Caco-2 (cell line): ENCODE measurements around the gene BTK. TPM values are rescaled to one million over a fixed set of nuclear protein-coding genes. Genes with fewer than 3 reads are reported as not detected.

Experiments used
- BruUV-seq: library from RNA; stranded (reverse); fragments of 400-500 nt; replicated peaks from 2 replicates; lab custom pipeline; 2021; lab: Mats Ljungman, UMichigan
- CTCF ChIA-PET: fragments of 300-600 bp; sonication (Branson Sonifier 250); formaldehyde crosslinking; loops from one replicate; lab custom pipeline; 2022; ENCODE audit warnings: antibody characterized with exemption; lab: Charles Lee
- POLR2A ChIA-PET: fragments of 300-600 bp; sonication (Branson Sonifier 250); formaldehyde crosslinking; loops from one replicate; lab custom pipeline; 2022; ENCODE audit warnings: antibody characterized with exemption; lab: Charles Lee
- DNase-seq, 2 experiments: peaks; one replicate each; pipeline versions ENCODE4 v3.0.0 to v3.0.0-alpha.2; 2020 to 2022
- H3K27me3 ChIP-seq: replicated peaks from 2 replicates; pipeline ENCODE4 v1.6.0; 2011; ENCODE audit warnings: low read length; ENCODE audit not compliant: control insufficient read depth, insufficient read depth
- H3K36me3 ChIP-seq: 2 replicates; pipeline ENCODE4 v1.5.1; 2011; ENCODE audit warnings: low read length; ENCODE audit not compliant: control insufficient read depth, insufficient read depth
- H3K4me1 ChIP-seq: fragments of 250-450 bp; sonication (Bioruptor Pico); 2 replicates; pipeline ENCODE4 v1.5.1; 2020; ENCODE audit warnings: mild to moderate bottlenecking
- H3K4me3 ChIP-seq: 2 replicates; pipeline ENCODE4 v1.5.1; 2011; ENCODE audit warnings: low read depth, mild to moderate bottlenecking, control low read depth, low read length
- H3K9me3 ChIP-seq: fragments of 250-450 bp; sonication (Bioruptor Pico); 2 replicates; pipeline ENCODE4 v1.5.1; 2020; ENCODE audit warnings: mild to moderate bottlenecking, moderate library complexity
- H3K27ac Mint-ChIP-seq: one replicate; pipeline ENCODE4 v1.8.0; 2022; ENCODE audit warnings: mixed read lengths; ENCODE audit not compliant: unreplicated experiment
- H3K27me3 Mint-ChIP-seq: one replicate; pipeline ENCODE4 v1.8.0; 2022; ENCODE audit warnings: mixed read lengths; ENCODE audit not compliant: insufficient read depth, unreplicated experiment
- H3K36me3 Mint-ChIP-seq: one replicate; pipeline ENCODE4 v1.8.0; 2022; ENCODE audit warnings: mild to moderate bottlenecking, mixed read lengths; ENCODE audit not compliant: insufficient read depth, unreplicated experiment
- H3K4me1 Mint-ChIP-seq: one replicate; pipeline ENCODE4 v1.8.0; 2022; ENCODE audit warnings: low read depth, mixed read lengths; ENCODE audit not compliant: unreplicated experiment
- H3K4me3 Mint-ChIP-seq: one replicate; pipeline ENCODE4 v1.8.0; 2022; ENCODE audit warnings: mild to moderate bottlenecking, moderate library complexity, mixed read lengths; ENCODE audit not compliant: unreplicated experiment
- H3K9me3 Mint-ChIP-seq: one replicate; pipeline ENCODE4 v1.8.0; 2022; ENCODE audit warnings: mixed read lengths; ENCODE audit not compliant: unreplicated experiment
- CTCF ChIP-seq, 2 experiments: fragments of 200-600 bp in 1 of 2; IDR thresholded peaks; 1 replicate in 1 of 2; 2 replicates in 1 of 2; pipeline versions ENCODE4 v1.5.1 to v1.8.0; 2011 to 2022; ENCODE audit warnings: antibody characterized with exemption in 1 of 2, control low read depth in 1 of 2, inconsistent platforms in 1 of 2, low read depth in 1 of 2, low read length in 1 of 2, mild to moderate bottlenecking in 1 of 2, moderate library complexity in 1 of 2; ENCODE audit not compliant: insufficient read depth in 1 of 2, severe bottlenecking in 1 of 2, unreplicated experiment in 1 of 2
- intact Hi-C: fragments of 100-400 bp; cut with micrococcal nuclease; formaldehyde crosslinking; loops from one replicate; pipeline ENCODE4 v1.10.0; 2022; ENCODE audit not compliant: unreplicated experiment
- total RNA-seq: library from RNA; stranded (reverse); gene quantifications from 2 replicates; pipeline ENCODE4 v1.2.3, GENCODE V29; 2022

BTK gene
- total RNA-seq, 1 experiment from 2014 or later = not detected

GRCh38 chrX:101408532-101408841, 22.5 kb upstream of the BTK start:
- TSS peak; percentile 76 for BruUV-seq
- H3K4me3 Mint-ChIP-seq = peak overlapping the region; percentile 91
- H3K27ac Mint-ChIP-seq = peak overlapping the region; percentile 95
- H3K4me1 Mint-ChIP-seq = no peaks in the 10 kb centered on the region
- Histone ChIP-seq H3K27me3 (no peaks in the 10 kb centered on the region), H3K4me1 (no peaks in the 10 kb centered on the region), H3K9me3 (no peaks in the 10 kb centered on the region), H3K36me3 (no peaks in the 10 kb centered on the region), H3K4me3 (peak overlapping the region; percentile 64)
- H3K9me3 Mint-ChIP-seq = no peaks in the 10 kb centered on the region
- H3K36me3 Mint-ChIP-seq = peaks cover 32% of the 10 kb centered on the region
- CTCF ChIA-PET = no interaction called here
- intact Hi-C loops = no loop called here
- no peaks in the 10 kb centered on the region for H3K27me3 Mint-ChIP-seq
- DNase-seq = no peak
- POLR2A ChIA-PET = no interaction called here
- no peak for TF ChIP-seq CTCF (IDR thresholded peaks at IDR 0.05; ENCODE audit: insufficient read depth in 1 of 2, low read depth in 1 of 2, low read length in 1 of 2, severe bottlenecking in 1 of 2, unreplicated experiment in 1 of 2)

DNA sequence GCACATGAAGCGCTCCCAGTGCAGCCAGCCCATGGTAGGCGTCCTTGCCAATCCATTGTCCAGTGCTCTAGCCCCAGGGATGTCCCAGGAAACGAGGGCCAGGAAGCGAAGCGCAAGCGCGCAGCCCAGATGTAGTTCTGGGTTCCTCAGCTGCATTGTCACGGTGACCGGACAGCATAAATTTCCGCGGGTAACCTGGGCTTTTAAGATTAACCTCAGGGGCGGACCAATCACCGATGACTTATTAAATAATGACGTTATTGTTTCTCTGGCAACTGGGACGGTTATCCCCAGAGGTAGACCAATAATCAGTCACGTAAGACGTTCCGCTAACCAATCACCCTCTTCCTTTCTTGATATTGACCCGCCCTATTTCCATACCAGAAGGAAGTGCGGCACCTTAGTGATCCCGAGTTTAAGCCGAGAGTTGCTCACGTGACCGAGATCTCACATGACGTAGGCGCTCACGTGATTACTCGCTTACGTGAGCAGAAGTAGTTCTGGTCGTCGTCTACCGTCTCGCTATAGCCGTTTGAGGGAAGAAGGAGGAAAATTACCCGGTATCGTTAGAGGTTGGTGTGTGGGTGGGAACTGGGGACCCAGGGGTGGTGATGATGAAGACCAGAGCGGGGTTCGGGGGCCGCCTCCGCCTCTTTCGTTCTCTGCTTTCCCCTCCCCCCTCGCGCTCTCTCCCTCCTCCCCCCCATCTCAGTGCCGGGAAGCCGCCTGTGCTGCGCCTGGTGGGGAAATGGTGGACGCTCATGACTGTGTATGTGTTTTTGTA, 21.9 kb upstream of the BTK start, which contains the start of the genes GLA and HNRNPH2:
Gene GLA (minus strand): TSS at position 178 of the 784 bp plus-strand sequence. CDS start 22 bp downstream, at position 156.
Gene HNRNPH2 (plus strand): TSS at position 475 of the 784 bp plus-strand sequence. CDS start 3,767 bp downstream, outside the sequence.
- Histone ChIP-seq H3K9me3 (no peaks in the 10 kb centered on the region), H3K36me3 (no peaks in the 10 kb centered on the region), H3K27me3 (no peaks in the 10 kb centered on the region), H3K4me3 (peak within 1 kb of the TSS; percentile 64), H3K4me1 (no peaks in the 10 kb centered on the region)
- POLR2A ChIA-PET = interaction anchor here (0.7 to 1.2 kb wide), 2 partner anchors 17 to 40 kb away, joined by 3 to 5 read pairs; partner anchors contain the start of gene RPL36A
- Mint-ChIP-seq H3K4me3 (peak within 1 kb of the TSS; percentile 91), H3K4me1 (no peaks in the 10 kb centered on the region), H3K27me3 (no peaks in the 10 kb centered on the region), H3K9me3 (no peaks in the 10 kb centered on the region), H3K27ac (peak within 1 kb of the TSS; percentile 95), H3K36me3 (peaks cover 27% of the 10 kb centered on the region)
- CTCF ChIA-PET = interaction anchor here (1.2 kb wide), 1 partner anchor 17 kb away, joined by 4 read pairs; the partner anchor contains the start of gene RPL36A
- intact Hi-C loops = loop anchor here (1.0 kb wide), 1 partner anchor 18 kb away; no protein-coding TSS in a partner anchor
- peak; percentile 87 to 94 for DNase-seq
- BruUV-seq = no TSS peak
- no peak for TF ChIP-seq CTCF (IDR thresholded peaks at IDR 0.05; ENCODE audit: insufficient read depth in 1 of 2, low read depth in 1 of 2, low read length in 1 of 2, severe bottlenecking in 1 of 2, unreplicated experiment in 1 of 2)

DNA sequence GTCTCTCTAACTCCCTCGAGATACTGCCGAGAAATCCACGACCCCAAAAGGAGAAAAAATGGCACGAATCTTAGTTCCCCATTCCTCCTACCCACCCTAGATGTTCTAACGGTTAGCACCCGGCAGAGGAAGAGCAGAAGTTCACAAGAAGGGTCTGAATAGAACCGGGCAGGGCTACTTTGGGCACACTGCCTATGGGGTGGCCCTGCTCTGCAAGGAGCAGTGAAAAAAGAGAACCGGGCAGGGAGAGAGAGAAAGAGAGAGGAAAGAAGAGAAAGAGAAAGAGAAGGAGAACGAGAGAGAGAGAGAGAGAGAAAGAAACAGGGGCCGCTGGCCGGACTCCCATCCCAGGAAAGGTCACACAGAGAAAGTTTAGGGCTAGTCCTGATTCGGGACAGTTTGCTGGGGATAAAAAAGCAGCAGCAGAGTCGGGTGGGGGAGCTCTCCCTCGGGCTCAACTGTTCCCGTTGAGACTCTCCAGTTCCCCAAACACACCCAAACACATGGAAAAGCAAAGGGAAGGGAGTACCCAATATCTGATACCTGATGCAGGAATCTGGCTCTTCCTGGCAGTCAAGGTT, 21.3 kb upstream of the BTK start:
- intact Hi-C loops = loop anchor here (1.0 kb wide), 1 partner anchor 17 kb away; no protein-coding TSS in a partner anchor
- Histone ChIP-seq H3K36me3 (no peaks in the 10 kb centered on the region), H3K4me3 (peak overlapping the region; percentile 54), H3K27me3 (no peaks in the 10 kb centered on the region), H3K4me1 (no peaks in the 10 kb centered on the region), H3K9me3 (no peaks in the 10 kb centered on the region)
- Mint-ChIP-seq H3K36me3 (peaks cover 25% of the 10 kb centered on the region), H3K27ac (peak overlapping the region; percentile 95), H3K4me3 (peak overlapping the region; percentile 91), H3K4me1 (no peaks in the 10 kb centered on the region), H3K27me3 (no peaks in the 10 kb centered on the region), H3K9me3 (no peaks in the 10 kb centered on the region)
- DNase-seq = no peak
- TF ChIP-seq CTCF (IDR thresholded peaks at IDR 0.05; ENCODE audit: insufficient read depth in 1 of 2, low read depth in 1 of 2, low read length in 1 of 2, severe bottlenecking in 1 of 2, unreplicated experiment in 1 of 2) = no peak
- no TSS peak for BruUV-seq
- POLR2A ChIA-PET = interaction anchor here (0.7 to 1.2 kb wide), 2 partner anchors 16 to 39 kb away, joined by 3 to 5 read pairs; partner anchors contain the start of gene RPL36A
- CTCF ChIA-PET = interaction anchor here (1.2 kb wide), 1 partner anchor 17 kb away, joined by 4 read pairs; the partner anchor contains the start of gene RPL36A
